ENCODE measurements around the gene PRR14L.

Gene PRR14L

DNA sequence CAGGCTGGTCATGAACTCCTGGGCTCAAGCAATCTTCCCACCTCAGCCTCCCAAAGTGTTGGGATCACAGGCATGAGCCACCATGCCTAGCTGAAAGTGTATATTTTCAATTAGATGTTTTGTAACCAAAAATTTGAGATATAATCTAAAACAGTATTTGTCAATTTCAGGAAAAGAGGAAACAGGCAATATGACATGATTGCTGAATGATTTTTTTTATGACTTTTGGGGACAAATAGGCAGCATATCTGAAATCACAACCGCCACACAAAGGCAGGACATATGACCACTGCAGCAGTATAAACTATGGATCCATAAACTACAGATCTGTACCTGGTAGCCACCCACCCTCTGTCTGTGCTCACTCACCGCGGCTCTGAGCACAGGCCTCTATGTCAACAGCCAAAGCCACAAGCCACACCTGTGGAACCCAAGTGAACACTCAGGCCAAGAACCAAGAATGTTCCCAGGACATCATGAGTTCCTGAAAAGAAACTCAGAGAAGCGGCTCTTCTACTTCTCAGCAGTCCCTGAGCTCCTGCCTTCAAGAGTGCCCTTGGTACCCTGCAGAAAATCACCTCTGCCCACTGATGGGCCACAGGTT lies 110.4 kb downstream of the PRR14L start:
- DNase-seq (ENCODE audit: low read depth), result no peak

DNA sequence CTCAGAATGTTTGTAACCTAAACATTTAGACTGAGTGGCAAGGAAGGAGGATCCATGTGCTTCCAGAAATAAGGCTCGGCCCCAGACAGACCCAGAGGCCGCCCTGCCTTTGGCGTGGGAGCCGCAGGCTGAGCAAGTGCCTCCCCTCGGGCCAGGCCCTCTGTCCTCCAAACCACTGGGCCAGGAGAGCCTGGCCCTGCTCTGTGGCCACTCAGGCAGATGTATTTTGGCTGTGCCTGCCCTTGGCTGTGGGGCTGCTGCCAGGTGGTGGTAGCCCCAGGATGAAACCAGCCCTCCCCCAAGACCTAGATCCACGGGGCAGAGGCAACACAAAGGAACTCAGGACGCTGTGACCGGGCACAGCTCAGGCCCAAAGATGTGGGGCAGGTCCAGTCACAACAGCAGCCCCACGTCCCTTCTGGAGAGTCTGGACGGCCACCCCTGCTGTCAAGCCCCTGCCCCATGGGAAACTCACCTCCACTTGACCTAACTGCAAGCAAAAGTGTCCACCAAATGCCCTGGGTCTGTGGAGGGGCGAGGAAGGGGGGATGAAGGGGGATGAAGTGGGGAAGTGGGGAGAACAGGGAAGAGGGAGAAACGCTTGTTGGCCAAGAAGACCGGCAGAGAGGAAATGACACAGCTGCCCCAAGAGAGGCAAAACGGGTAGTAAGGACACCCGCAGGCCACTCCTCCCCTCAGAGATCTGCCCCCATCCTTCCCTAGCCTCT lies 111.9 kb downstream of the PRR14L start:
- no peak for DNase-seq (ENCODE audit: low read depth)

DNA sequence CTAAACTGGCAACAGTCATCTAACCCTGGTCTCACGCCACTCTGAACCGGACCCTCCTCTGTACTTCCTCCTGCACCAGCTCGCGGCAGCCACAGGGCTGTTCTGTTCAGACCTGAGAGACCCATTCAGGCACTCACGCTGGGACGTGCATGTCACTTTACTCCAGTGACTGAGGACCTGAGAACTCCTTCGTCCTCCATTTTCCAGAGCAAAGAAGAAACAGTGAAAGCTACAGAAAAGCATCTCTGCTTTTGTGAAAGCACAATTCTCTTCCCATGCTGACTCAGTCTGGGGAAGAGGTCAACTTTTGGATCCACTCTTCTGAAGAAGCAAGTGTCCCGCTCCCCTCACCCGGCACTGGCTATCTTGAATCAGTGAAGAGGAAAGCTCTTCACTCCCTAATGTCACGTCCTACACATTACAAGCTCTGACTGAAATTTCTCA lies 112.5 kb downstream of the PRR14L start:
- DNase-seq (ENCODE audit: low read depth), result no peak

DNA sequence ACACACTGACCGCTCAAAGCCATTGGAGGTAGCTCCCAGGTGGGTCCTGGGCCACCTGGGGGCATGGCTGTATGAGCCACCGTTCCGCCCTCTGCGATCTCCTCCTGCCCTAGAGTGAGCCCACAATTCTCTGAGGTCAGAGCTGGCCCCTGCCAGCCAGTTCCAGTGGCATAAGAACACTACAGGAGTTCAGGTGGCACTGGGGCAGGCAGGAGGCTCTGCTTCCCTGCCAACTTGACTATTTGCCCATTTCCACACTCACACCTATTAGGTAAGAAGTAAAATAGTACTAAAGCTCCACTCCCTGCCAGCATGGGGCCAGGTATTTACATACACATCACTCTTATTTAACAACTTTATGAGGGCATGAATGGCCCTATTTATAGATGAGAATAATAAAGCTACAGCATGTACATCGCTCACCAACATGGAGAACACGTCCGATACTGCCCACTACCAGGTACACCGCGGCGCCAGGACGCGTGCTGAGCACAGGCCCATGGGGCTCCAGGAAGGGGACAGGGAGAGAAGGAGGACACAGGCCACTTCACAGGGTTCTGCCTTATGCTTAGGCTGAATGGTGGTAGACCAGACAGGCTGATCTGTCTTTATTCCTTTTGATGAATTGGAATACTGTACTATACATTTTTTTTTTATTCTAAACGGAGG lies 114.2 kb downstream of the PRR14L start:
- no peak for DNase-seq (ENCODE audit: low read depth)

DNA sequence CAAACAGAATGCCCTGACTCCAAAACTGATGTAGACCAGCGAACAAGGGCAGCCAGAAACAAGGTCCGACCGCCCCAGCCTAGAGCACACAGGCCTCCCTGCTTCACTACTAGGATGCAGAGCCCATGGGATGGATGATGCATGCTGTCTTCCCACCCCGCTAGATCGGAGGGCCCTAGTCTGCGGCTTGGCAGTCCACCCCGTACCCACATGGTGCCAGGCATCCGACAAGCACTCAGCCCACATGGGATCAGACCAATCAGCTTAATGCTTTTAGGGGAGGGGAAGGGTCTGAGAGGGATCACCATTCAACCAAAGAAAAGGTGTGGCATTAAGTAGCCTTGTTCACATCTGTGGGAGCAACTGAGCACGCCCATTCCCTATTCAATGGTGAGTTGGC lies 118.5 kb downstream of the PRR14L start:
- no peak for DNase-seq (ENCODE audit: low read depth)

Data from iris pigment epithelial cell (primary cell).